H1 (cell line): ENCODE measurements around the gene CELF2. TPM values are rescaled to one million over a fixed set of nuclear protein-coding genes. Genes with fewer than 3 reads are reported as not detected.

ENCODE experiments used
- CTCF ChIA-PET: fragments of 300-600 bp; sonication (Branson Sonifier 250); formaldehyde crosslinking; loops from one replicate; lab custom pipeline; 2021; ENCODE audit not compliant: partially characterized antibody; lab: Charles Lee
- POLR2A ChIA-PET: fragments of 300-600 bp; sonication (Branson Sonifier 250); formaldehyde crosslinking; loops from one replicate; lab custom pipeline; 2021; ENCODE audit warnings: inconsistent platforms; ENCODE audit not compliant: partially characterized antibody; lab: Charles Lee
- DNase-seq, 2 experiments: peaks; one replicate each; pipeline versions ENCODE4 v3.0.0 to v3.0.0-alpha.2; 2010 to 2022; ENCODE audit warnings: low spot score in 2 of 2, low read depth in 1 of 2, mixed read lengths in 1 of 2
- FAIRE-seq: peaks from 2 replicates; lab custom pipeline; 2011; peaks lifted over from hg19 to GRCh38; lab: Jason Lieb, UNC
- H2AFZ ChIP-seq: 2 replicates; pipeline ENCODE4 v1.8.1; 2012; ENCODE audit warnings: low read length, inconsistent platforms
- H2AK5ac ChIP-seq: 2 replicates; pipeline ENCODE4 v1.6.1; 2013; ENCODE audit warnings: low read depth, low read length
- H2BK120ac ChIP-seq: replicated peaks from 2 replicates; pipeline ENCODE3; 2013; ENCODE audit warnings: low read depth, low read length, inconsistent platforms
- H2BK12ac ChIP-seq: 2 replicates; pipeline ENCODE4 v1.6.1; 2013; ENCODE audit warnings: low read depth, low read length
- H2BK15ac ChIP-seq: 2 replicates; pipeline ENCODE4 v1.6.1; 2013; ENCODE audit warnings: low read length
- H2BK20ac ChIP-seq: 2 replicates; pipeline ENCODE4 v1.6.1; 2013; ENCODE audit warnings: low read length
- H2BK5ac ChIP-seq: 2 replicates; pipeline ENCODE4 v1.6.1; 2013; ENCODE audit warnings: low read depth, low read length
- H3K14ac ChIP-seq: 2 replicates; pipeline ENCODE4 v1.6.1; 2013; ENCODE audit warnings: inconsistent platforms; ENCODE audit not compliant: insufficient read length
- H3K18ac ChIP-seq: 2 replicates; pipeline ENCODE4 v1.6.1; 2013; ENCODE audit warnings: low read length; ENCODE audit errors: extremely low read depth
- H3K23ac ChIP-seq: 2 replicates; pipeline ENCODE4 v1.6.1; 2013; ENCODE audit warnings: inconsistent platforms; ENCODE audit not compliant: insufficient read length
- H3K23me2 ChIP-seq: 2 replicates; pipeline ENCODE4 v1.6.1; 2013; ENCODE audit warnings: low read depth, low read length
- H3K27ac ChIP-seq: 2 replicates; pipeline ENCODE4 v1.6.1; 2011; ENCODE audit warnings: low read depth, low read length, inconsistent platforms
- H3K27me3 ChIP-seq, 4 experiments: replicated peaks in 1 of 4; 1 replicate in 1 of 4; 2 replicates in 3 of 4; pipeline versions ENCODE4 v1.6.1 to v1.8.1; 2011 to 2013; ENCODE audit warnings: low read length in 3 of 4, mild to moderate bottlenecking in 3 of 4, inconsistent platforms in 2 of 4, mixed read lengths in 2 of 4, moderate library complexity in 1 of 4; ENCODE audit not compliant: control insufficient read depth in 3 of 4, insufficient read depth in 3 of 4; ENCODE audit errors: extremely low read depth in 1 of 4
- H3K36me3 ChIP-seq, 4 experiments: 2 replicates each; pipeline versions ENCODE4 v1.6.1 to v1.8.1; 2011 to 2013; ENCODE audit warnings: mild to moderate bottlenecking in 4 of 4, low read length in 3 of 4, moderate library complexity in 2 of 4, control low read depth in 1 of 4, inconsistent platforms in 1 of 4; ENCODE audit not compliant: insufficient read depth in 4 of 4, control insufficient read depth in 2 of 4
- H3K4ac ChIP-seq: replicated peaks from 2 replicates; pipeline ENCODE3; 2013; ENCODE audit warnings: low read length, low read depth, mixed read lengths, inconsistent platforms; ENCODE audit not compliant: insufficient read length
- H3K4me1 ChIP-seq, 4 experiments: replicated peaks in 1 of 4; 1 replicate in 1 of 4; 2 replicates in 3 of 4; pipeline versions ENCODE4 v1.6.1 to v1.8.1; 2011 to 2013; ENCODE audit warnings: low read length in 3 of 4, inconsistent platforms in 2 of 4, mixed read lengths in 1 of 4; ENCODE audit not compliant: insufficient read depth in 4 of 4, control insufficient read depth in 3 of 4
- H3K4me2 ChIP-seq, 2 experiments: 2 replicates each; pipeline versions ENCODE4 v1.6.1 to v1.8.1; 2011 to 2013; ENCODE audit warnings: low read depth in 2 of 2, low read length in 2 of 2, control low read depth in 1 of 2, inconsistent platforms in 1 of 2, mild to moderate bottlenecking in 1 of 2; ENCODE audit not compliant: insufficient read depth in 1 of 2
- H3K4me3 ChIP-seq, 4 experiments: fragments of 200-600, 300-600 bp in 1 of 4; sonication (generic), shearing (Covaris generic), sonication (Bioruptor Twin) in 1 of 4; 2 replicates each; pipeline versions ENCODE4 v1.5.1 to v1.8.1; 2011 to 2016; ENCODE audit warnings: low read length in 4 of 4, low read depth in 3 of 4, control low read depth in 2 of 4, inconsistent platforms in 2 of 4, mild to moderate bottlenecking in 2 of 4, mixed read lengths in 1 of 4, moderate library complexity in 1 of 4; ENCODE audit not compliant: insufficient read depth in 2 of 4; ENCODE audit errors: extremely low read depth in 1 of 4
- H3K56ac ChIP-seq: replicated peaks from 2 replicates; pipeline ENCODE3; 2013; ENCODE audit warnings: low read depth, mild to moderate bottlenecking, mixed read lengths, low read length, inconsistent platforms; ENCODE audit not compliant: insufficient read length
- H3K79me1 ChIP-seq: 2 replicates; pipeline ENCODE4 v1.6.1; 2013; ENCODE audit warnings: low read depth, low read length, control low read depth
- H3K79me2 ChIP-seq, 2 experiments: 2 replicates each; pipeline versions ENCODE4 v1.6.1 to v1.8.1; 2012 to 2013; ENCODE audit warnings: low read length in 2 of 2, mild to moderate bottlenecking in 2 of 2, inconsistent platforms in 1 of 2; ENCODE audit not compliant: insufficient read depth in 2 of 2, control insufficient read depth in 1 of 2
- H3K9ac ChIP-seq, 4 experiments: replicated peaks in 1 of 4; 1 replicate in 1 of 4; 2 replicates in 3 of 4; pipeline versions ENCODE4 v1.6.1 to v1.8.1; 2011 to 2013; ENCODE audit warnings: low read depth in 3 of 4, low read length in 3 of 4, control low read depth in 2 of 4, mild to moderate bottlenecking in 2 of 4, moderate library complexity in 2 of 4, inconsistent platforms in 1 of 4; ENCODE audit errors: extremely low read depth in 1 of 4
- H3K9me3 ChIP-seq, 2 experiments: 2 replicates each; pipeline versions ENCODE4 v1.6.1 to v1.8.1; 2012 to 2013; ENCODE audit warnings: mild to moderate bottlenecking in 2 of 2, moderate library complexity in 2 of 2, control low read depth in 1 of 2, inconsistent platforms in 1 of 2, low read depth in 1 of 2, low read length in 1 of 2, mixed read lengths in 1 of 2; ENCODE audit not compliant: insufficient read depth in 2 of 2
- H4K20me1 ChIP-seq, 2 experiments: replicated peaks in 1 of 2; 2 replicates each; pipeline versions ENCODE3 to v1.8.1; 2011 to 2013; ENCODE audit warnings: inconsistent platforms in 2 of 2, low read length in 2 of 2, mild to moderate bottlenecking in 1 of 2; ENCODE audit not compliant: insufficient read depth in 2 of 2, control insufficient read depth in 1 of 2
- H4K5ac ChIP-seq: 2 replicates; pipeline ENCODE4 v1.6.1; 2013; ENCODE audit warnings: low read length, low read depth, mixed read lengths, inconsistent platforms; ENCODE audit not compliant: insufficient read length
- H4K8ac ChIP-seq: 2 replicates; pipeline ENCODE4 v1.8.0; 2013; ENCODE audit warnings: mild to moderate bottlenecking, moderate library complexity, low read length, inconsistent platforms; ENCODE audit not compliant: insufficient read depth; ENCODE audit errors: extremely low read depth
- H4K91ac ChIP-seq: replicated peaks from 2 replicates; pipeline ENCODE3; 2013; ENCODE audit warnings: low read length, mixed read lengths, inconsistent platforms; ENCODE audit not compliant: insufficient read length
- ASH2L ChIP-seq: fragments of 200-600, 300-600 bp; sonication (generic); IDR thresholded peaks from one replicate; pipeline ENCODE4 v1.7.1; 2017; ENCODE audit warnings: low read length
- FOSL1 ChIP-seq: IDR thresholded peaks from 2 replicates; pipeline ENCODE4 v1.6.1; 2011; ENCODE audit warnings: mild to moderate bottlenecking, low read depth, low read length, moderate library complexity; ENCODE audit not compliant: insufficient read depth
- GABPA ChIP-seq: IDR thresholded peaks from 2 replicates; pipeline ENCODE4 v1.6.1; 2011; ENCODE audit warnings: mild to moderate bottlenecking, low read length, moderate library complexity, borderline replicate concordance; ENCODE audit not compliant: insufficient read depth
- POLR2A ChIP-seq, 2 experiments: IDR thresholded peaks; 1 replicate in 1 of 2; 2 replicates in 1 of 2; pipeline ENCODE4 v1.6.1; 2011; ENCODE audit warnings: low read depth in 2 of 2, low read length in 2 of 2, mild to moderate bottlenecking in 2 of 2; ENCODE audit errors: control extremely low read depth in 1 of 2
- POLR2AphosphoS5 ChIP-seq: IDR thresholded peaks from 2 replicates; pipeline ENCODE4 v1.6.1; 2011; ENCODE audit warnings: low read depth, low read length
- RFX5 ChIP-seq: IDR thresholded peaks from 2 replicates; pipeline ENCODE4 v1.6.1; 2011; ENCODE audit warnings: low read depth, low read length, improper control_type of control experiment, borderline replicate concordance
- SP1 ChIP-seq: IDR thresholded peaks from 2 replicates; pipeline ENCODE4 v1.6.1; 2011; ENCODE audit warnings: low read depth, low read length
- TCF12 ChIP-seq: IDR thresholded peaks from 2 replicates; pipeline ENCODE4 v1.6.1; 2011; ENCODE audit warnings: low read depth, mild to moderate bottlenecking, low read length
- WGBS, 2 experiments: shearing (Covaris generic) in 1 of 2; methylation state at CpG; one replicate each; pipeline versions ENCODE4 v1.1.6 to v1.1.7; 2013 to 2015; ENCODE audit warnings: low lambda C conversion rate in 2 of 2, mixed read lengths in 2 of 2, inconsistent platforms in 1 of 2, low coverage in 1 of 2, missing lambda C conversion rate in 1 of 2; ENCODE audit not compliant: insufficient replicate concordance in 2 of 2, insufficient coverage in 1 of 2, insufficient read length in 1 of 2; ENCODE audit errors: extremely low coverage in 1 of 2, missing lambda C conversion rate in 1 of 2; 5-methylcytosine and 5-hydroxymethylcytosine counted together
- polyA plus RNA-seq, 7 experiments: library from polyadenylated mRNA; depleted of rRNA in 3 of 7; stranded (reverse) in 5 of 7; unstranded in 2 of 7; fragments of >200 nt in 5 of 7; fragments of 200-250 nt in 2 of 7; gene quantifications; 1 replicate in 5 of 7; 2 replicates in 1 of 7; 4 replicates in 1 of 7; pipeline versions ENCODE4 v1.2.1 to v1.2.3, GENCODE V29; 2011 to 2013; ENCODE audit warnings: missing spikeins in 2 of 7, mixed read lengths in 2 of 7
- total RNA-seq: library from RNA; stranded (reverse); fragmentation: NEBNext Ultra II Directional; extraction: Animal tissue kit (Norgen Biotek cat#: 25700); gene quantifications from 2 replicates; pipeline ENCODE4 v1.2.1, GENCODE V29; 2021
- TF ChIP-seq, protein P1 (sequence below): IDR thresholded peaks from 2 replicates; pipeline ENCODE4 v1.6.1; 2011; ENCODE audit warnings: low read length, improper control_type of control experiment
- TF ChIP-seq, protein P2 (sequence below), 3 experiments: IDR thresholded peaks; 1 replicate in 2 of 3; 2 replicates in 1 of 3; pipeline versions ENCODE4 v1.5.1 to v1.6.1; 2011; ENCODE audit warnings: low read length in 3 of 3, mild to moderate bottlenecking in 3 of 3, inconsistent platforms in 2 of 3, low read depth in 1 of 3, moderate library complexity in 1 of 3; ENCODE audit not compliant: insufficient read depth in 1 of 3; ENCODE audit errors: control extremely low read depth in 1 of 3

CELF2 gene
- total and polyA plus RNA-seq, 2 of the 8 experiments (the other 6 are each of a cell fraction or from before 2014, with no cell fraction given), result 18.3 to 22.7 TPM

GRCh38 chr10:11214407-11214806 lies 196.7 kb downstream of the CELF2 start:
- H2AFZ ChIP-seq, result no peak overlapping the region
- no peak overlapping the region for H3K4ac ChIP-seq
- no peak overlapping the region for H3K14ac ChIP-seq
- H4K8ac ChIP-seq, result no peak overlapping the region
- DNase-seq (no peak), FAIRE-seq (no peak)
- no peak overlapping the region for H2BK120ac ChIP-seq
- H2BK15ac ChIP-seq, result no peak overlapping the region
- ChIA-PET POLR2A (no interaction called here), CTCF (interaction anchor here (1.3 kb wide), 1 partner anchor 96 kb away, joined by 4 read pairs; no protein-coding TSS in a partner anchor)
- H4K5ac ChIP-seq, result no peak overlapping the region
- H2AK5ac ChIP-seq, result no peak overlapping the region
- H4K20me1 ChIP-seq, result no peaks in the 10 kb centered on the region
- H2BK12ac ChIP-seq, result no peak overlapping the region
- TF ChIP-seq, protein P1, sequence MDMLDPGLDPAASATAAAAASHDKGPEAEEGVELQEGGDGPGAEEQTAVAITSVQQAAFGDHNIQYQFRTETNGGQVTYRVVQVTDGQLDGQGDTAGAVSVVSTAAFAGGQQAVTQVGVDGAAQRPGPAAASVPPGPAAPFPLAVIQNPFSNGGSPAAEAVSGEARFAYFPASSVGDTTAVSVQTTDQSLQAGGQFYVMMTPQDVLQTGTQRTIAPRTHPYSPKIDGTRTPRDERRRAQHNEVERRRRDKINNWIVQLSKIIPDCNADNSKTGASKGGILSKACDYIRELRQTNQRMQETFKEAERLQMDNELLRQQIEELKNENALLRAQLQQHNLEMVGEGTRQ, result no peak
- TF ChIP-seq RFX5, result no peak
- TF ChIP-seq, protein P2, sequence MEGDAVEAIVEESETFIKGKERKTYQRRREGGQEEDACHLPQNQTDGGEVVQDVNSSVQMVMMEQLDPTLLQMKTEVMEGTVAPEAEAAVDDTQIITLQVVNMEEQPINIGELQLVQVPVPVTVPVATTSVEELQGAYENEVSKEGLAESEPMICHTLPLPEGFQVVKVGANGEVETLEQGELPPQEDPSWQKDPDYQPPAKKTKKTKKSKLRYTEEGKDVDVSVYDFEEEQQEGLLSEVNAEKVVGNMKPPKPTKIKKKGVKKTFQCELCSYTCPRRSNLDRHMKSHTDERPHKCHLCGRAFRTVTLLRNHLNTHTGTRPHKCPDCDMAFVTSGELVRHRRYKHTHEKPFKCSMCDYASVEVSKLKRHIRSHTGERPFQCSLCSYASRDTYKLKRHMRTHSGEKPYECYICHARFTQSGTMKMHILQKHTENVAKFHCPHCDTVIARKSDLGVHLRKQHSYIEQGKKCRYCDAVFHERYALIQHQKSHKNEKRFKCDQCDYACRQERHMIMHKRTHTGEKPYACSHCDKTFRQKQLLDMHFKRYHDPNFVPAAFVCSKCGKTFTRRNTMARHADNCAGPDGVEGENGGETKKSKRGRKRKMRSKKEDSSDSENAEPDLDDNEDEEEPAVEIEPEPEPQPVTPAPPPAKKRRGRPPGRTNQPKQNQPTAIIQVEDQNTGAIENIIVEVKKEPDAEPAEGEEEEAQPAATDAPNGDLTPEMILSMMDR (IDR thresholded peaks at IDR 0.05; ENCODE audit: control extremely low read depth in 1 of 3, insufficient read depth in 1 of 3, low read depth in 1 of 3, low read length in 3 of 3), result no peak
- no peak for TF ChIP-seq ASH2L
- no peak for TF ChIP-seq GABPA
- no peak for TF ChIP-seq POLR2AphosphoS5
- TF ChIP-seq POLR2A (IDR thresholded peaks at IDR 0.05; ENCODE audit: control extremely low read depth in 1 of 2, low read depth in 2 of 2, low read length in 2 of 2), result no peak
- TF ChIP-seq FOSL1, result no peak
- TF ChIP-seq TCF12, result no peak
- no peak for TF ChIP-seq SP1
- no peak overlapping the region for H3K27ac ChIP-seq
- no peaks in the 10 kb centered on the region for H3K27me3 ChIP-seq
- no peak overlapping the region for H3K4me3 ChIP-seq
- 90% methylated on average over 10 of the region's 10 CpGs; no CpG with 5 or more reads in 1 of the 2 experiments for WGBS, 2 experiments
- H3K56ac ChIP-seq, result no peak overlapping the region
- peaks cover 0 to 9% (median 3%) of the 10 kb centered on the region in 4 experiments; a peak in 2 of 7 replicates for H3K4me1 ChIP-seq
- H4K91ac ChIP-seq, result no peak overlapping the region
- no peak overlapping the region for H2BK20ac ChIP-seq
- H3K4me2 ChIP-seq, result no peak overlapping the region
- 0 out of 2 replicates have a peak, but pooled peaks cover 3% of the 10 kb centered on the region for H3K79me1 ChIP-seq
- no peak overlapping the region for H3K23ac ChIP-seq
- no peak overlapping the region for H3K18ac ChIP-seq
- H3K79me2 ChIP-seq, result no peaks in the 10 kb centered on the region
- no peaks in the 10 kb centered on the region for H3K9me3 ChIP-seq
- no peaks in the 10 kb centered on the region; the same call in 1 of the 2 replicates for H3K23me2 ChIP-seq
- H3K9ac ChIP-seq, result no peak overlapping the region
- no peaks in the 10 kb centered on the region; a peak in 2 of 8 replicates for H3K36me3 ChIP-seq
- no peak overlapping the region for H2BK5ac ChIP-seq
